ENCODE data around the gene CCDC146.
"Not testable (repeated sequence)": the region's sequence is repeated elsewhere in the genome, so short reads cannot be mapped to it uniquely, and the experiment has no call there.

DNA sequence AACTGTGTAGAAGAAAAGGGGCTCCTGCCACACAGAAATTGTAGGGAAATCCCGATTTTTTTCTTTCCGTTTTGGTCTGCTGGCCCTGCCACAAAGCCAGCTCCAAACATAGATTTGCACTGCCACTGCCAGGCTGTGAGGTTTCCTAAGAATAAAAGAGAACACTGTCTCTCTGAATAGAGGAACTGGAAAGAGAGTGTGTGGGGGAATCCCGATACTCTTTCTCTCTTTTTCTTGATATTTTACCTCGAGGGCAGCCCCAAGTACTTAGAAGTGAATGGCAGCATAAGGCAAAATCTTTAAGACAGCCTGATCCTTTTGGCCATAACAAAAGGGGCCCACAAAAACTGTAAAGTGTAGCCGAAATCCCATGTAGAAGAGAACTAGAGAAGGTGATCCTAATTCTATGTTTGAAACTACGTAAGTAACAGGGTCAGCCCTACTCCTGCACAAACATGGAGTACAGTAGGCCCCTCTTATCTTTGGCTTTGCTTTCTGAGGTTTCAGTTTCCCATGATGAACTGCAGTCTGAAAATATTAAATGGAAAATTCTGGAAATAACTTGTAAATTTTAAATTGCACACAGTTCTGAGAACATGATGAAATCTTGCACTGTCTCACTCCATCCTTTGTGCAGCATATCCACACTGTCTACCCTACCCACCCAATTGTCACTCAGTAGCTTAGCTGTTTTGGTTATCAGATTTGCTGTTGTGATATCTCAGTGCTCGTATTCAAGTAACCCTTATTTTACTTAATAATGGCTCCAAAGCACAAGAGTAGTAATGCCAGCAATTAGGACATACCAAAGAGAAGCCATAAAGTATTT lies 6.4 kb downstream of the CCDC146 start:
- not testable (repeated sequence) for TF ChIP-seq POLR2AphosphoS5, POLR2A (IDR thresholded peaks at IDR 0.05; ENCODE audit: low read depth, low read length)

All from GM12892 (cell line).